Measurements from ENCODE around the gene SLC17A4. TPM values are rescaled to one million over a fixed set of nuclear protein-coding genes. Genes with fewer than 3 reads are reported as not detected.

SLC17A4 gene
- polyA plus RNA-seq, 1 donor from 2014 or later: 0.28 TPM

- no peaks in the 10 kb centered on the region for H3K27me3 ChIP-seq (ENCODE audit: insufficient read depth, low read depth, low read length)
- H3F3A ChIP-seq (ENCODE audit: insufficient read depth, low read length, poor library complexity, severe bottlenecking): no peaks in the 10 kb centered on the region
- no peak overlapping the region for H3K4me3 ChIP-seq (ENCODE audit: low read length)
- H3K9me2 ChIP-seq (ENCODE audit: insufficient read depth, low read length): no peaks in the 10 kb centered on the region
- H3K79me2 ChIP-seq (replicated peaks; ENCODE audit: insufficient read depth, low read length): no peaks in the 10 kb centered on the region
- H3K9ac ChIP-seq (ENCODE audit: low read length): no peak overlapping the region
- TF ChIP-seq MXI1 (conservative IDR thresholded peaks at IDR 0.05; ENCODE audit: poor library complexity, severe bottlenecking) (no peak), TAF1 (IDR thresholded peaks at IDR 0.05; ENCODE audit: low read depth) (no peak), POLR2AphosphoS5 (IDR thresholded peaks at IDR 0.05) (no peak), EP300 (conservative IDR thresholded peaks at IDR 0.05; ENCODE audit: poor library complexity, severe bottlenecking) (no peak), RAD21 (conservative IDR thresholded peaks at IDR 0.05) (no peak), SMC3 (conservative IDR thresholded peaks at IDR 0.05; ENCODE audit: poor library complexity) (no peak), REST (IDR thresholded peaks at IDR 0.05; ENCODE audit: borderline replicate concordance) (no peak)
- no peaks in the 10 kb centered on the region for H3K9me3 ChIP-seq (ENCODE audit: low read length)
- no peaks in the 10 kb centered on the region for H4K20me1 ChIP-seq (ENCODE audit: insufficient read depth)
- no peaks in the 10 kb centered on the region for H3K36me3 ChIP-seq (ENCODE audit: insufficient read depth, low read length)
- no peak overlapping the region for H2AFZ ChIP-seq (ENCODE audit: low read depth, low read length)
- no peak overlapping the region for H3K4me2 ChIP-seq (ENCODE audit: low read length)
- no peak overlapping the region for H3K27ac ChIP-seq (ENCODE audit: low read length)
These were observed 61.7 kb downstream of the SLC17A4 start for GRCh38 chr6:25816252-25816651.

GRCh38 chr6:25821341-25821740 is 66.8 kb downstream of the SLC17A4 start:
- Histone ChIP-seq H3K9me2 (ENCODE audit: insufficient read depth, low read length) (no peaks in the 10 kb centered on the region), H3K9ac (ENCODE audit: low read length) (no peak overlapping the region), H3K4me2 (ENCODE audit: low read length) (no peak overlapping the region), H3K36me3 (ENCODE audit: insufficient read depth, low read length) (no peaks in the 10 kb centered on the region), H3K4me3 (ENCODE audit: low read length) (no peak overlapping the region), H3K79me2 (replicated peaks; ENCODE audit: insufficient read depth, low read length) (no peaks in the 10 kb centered on the region), H3K27me3 (ENCODE audit: insufficient read depth, low read depth, low read length) (no peaks in the 10 kb centered on the region), H4K20me1 (ENCODE audit: insufficient read depth) (no peaks in the 10 kb centered on the region), H2AFZ (ENCODE audit: low read depth, low read length) (no peak overlapping the region), H3K9me3 (ENCODE audit: low read length) (no peaks in the 10 kb centered on the region), H3F3A (ENCODE audit: insufficient read depth, low read length, poor library complexity, severe bottlenecking) (no peaks in the 10 kb centered on the region), H3K27ac (ENCODE audit: low read length) (no peak overlapping the region)
- TF ChIP-seq POLR2AphosphoS5 (IDR thresholded peaks at IDR 0.05) (no peak), SMC3 (conservative IDR thresholded peaks at IDR 0.05; ENCODE audit: poor library complexity) (no peak), TAF1 (IDR thresholded peaks at IDR 0.05; ENCODE audit: low read depth) (no peak), EZH2 (IDR thresholded peaks at IDR 0.05; ENCODE audit: borderline replicate concordance, insufficient read depth, low read length, poor library complexity, severe bottlenecking) (no peak), REST (IDR thresholded peaks at IDR 0.05; ENCODE audit: borderline replicate concordance) (no peak), MXI1 (conservative IDR thresholded peaks at IDR 0.05; ENCODE audit: poor library complexity, severe bottlenecking) (no peak), EP300 (conservative IDR thresholded peaks at IDR 0.05; ENCODE audit: poor library complexity, severe bottlenecking) (no peak), RAD21 (conservative IDR thresholded peaks at IDR 0.05) (no peak), CTCF (IDR thresholded peaks at IDR 0.05; ENCODE audit: poor library complexity, severe bottlenecking) (no peak)
